Measurements from ENCODE around the gene PAQR5.
A peak's percentile ranks its signal among the peaks of the same experiment; 100 is the strongest.

PAQR5 gene, protein sequence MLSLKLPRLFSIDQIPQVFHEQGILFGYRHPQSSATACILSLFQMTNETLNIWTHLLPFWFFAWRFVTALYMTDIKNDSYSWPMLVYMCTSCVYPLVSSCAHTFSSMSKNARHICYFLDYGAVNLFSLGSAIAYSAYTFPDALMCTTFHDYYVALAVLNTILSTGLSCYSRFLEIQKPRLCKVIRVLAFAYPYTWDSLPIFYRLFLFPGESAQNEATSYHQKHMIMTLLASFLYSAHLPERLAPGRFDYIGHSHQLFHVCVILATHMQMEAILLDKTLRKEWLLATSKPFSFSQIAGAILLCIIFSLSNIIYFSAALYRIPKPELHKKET

DNA sequence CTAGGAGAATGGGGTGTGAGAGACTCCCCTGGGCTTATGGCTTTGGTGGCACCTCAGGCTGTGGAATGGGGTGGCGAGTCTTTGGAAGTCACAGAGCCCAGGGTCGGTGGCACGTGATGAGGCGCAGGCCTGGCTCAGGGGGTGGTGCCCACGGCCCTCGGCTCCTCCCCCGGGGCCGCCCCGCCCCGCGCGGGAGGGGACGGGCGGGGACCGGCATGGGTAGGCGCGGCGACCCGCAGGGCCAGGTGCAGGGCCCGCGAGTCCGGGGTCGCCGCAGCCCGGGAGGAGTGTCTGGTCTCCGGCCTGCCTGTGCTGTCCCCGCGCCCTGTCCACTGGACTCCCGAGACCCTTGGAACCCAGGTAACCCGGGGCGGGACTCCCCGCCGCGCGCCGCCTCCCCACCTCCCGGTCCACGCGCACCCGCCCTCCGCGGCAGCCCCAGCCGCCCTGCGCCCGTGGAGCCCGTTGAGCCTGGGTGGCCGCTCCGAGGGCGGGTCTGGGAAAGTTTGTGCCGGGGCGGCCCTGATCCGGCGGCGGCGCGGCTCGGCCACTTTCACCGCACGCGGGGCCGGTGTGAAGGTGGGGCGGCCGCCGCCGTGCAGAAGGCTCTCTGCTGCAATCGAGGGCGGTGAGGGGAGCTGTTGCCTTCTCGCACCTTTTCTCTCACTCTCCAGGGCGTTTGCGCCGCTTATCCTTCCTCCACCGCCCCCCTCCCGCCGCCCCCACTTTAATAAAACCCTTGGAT is at the start of gene PAQR5:
TSS of gene PAQR5 (plus strand) at position 216 of the 745 bp plus-strand sequence. CDS start 61,169 bp downstream, outside the sequence.
- no peaks in the 10 kb centered on the region; the same call in 1 of the 2 replicates for H3K27me3 ChIP-seq (ENCODE audit: low read depth)

DNA sequence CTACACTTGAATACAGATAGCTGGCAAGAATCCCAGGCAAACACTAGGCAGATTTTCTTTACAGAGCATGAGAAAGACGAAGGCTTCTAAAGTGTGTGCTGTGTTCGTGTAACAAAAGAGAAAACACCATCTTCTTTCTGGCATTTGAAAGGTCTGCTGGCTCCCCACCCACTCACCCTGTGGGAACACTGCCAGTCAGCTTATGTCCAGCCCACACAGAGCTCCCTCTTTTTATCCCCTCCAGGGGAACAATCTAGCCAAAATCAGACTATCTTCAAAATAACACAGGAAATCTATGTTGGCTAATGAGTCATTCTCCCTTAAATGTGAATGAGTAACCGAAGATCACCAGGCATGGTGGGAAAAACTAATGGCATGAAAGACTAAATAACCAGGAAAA is 45.6 kb upstream of the PAQR5 start:
- no peaks in the 10 kb centered on the region for H3K27me3 ChIP-seq (ENCODE audit: low read depth)
- DNase-seq (ENCODE audit: low spot score in 2 of 2), result no peak
- H3K36me3 ChIP-seq (replicated peaks), result no peaks in the 10 kb centered on the region
- no peak overlapping the region for H3K4me3 ChIP-seq
- H3K9me3 ChIP-seq, result no peaks in the 10 kb centered on the region
- H3K4me1 ChIP-seq, result no peaks in the 10 kb centered on the region
- in situ Hi-C loops (cut with MboI; ENCODE audit: low sequenced_read_pairs), result no loop called here

More for the DNA sequence above, at the start of gene PAQR5:
- DNase-seq (ENCODE audit: low spot score in 2 of 2), result peak; percentile 76 to 88
- in situ Hi-C loops (cut with MboI; ENCODE audit: low sequenced_read_pairs), result no loop called here
- peak within 1 kb of the TSS; percentile 42 for H3K4me3 ChIP-seq
- H3K4me1 ChIP-seq, result peaks cover 14% of the 10 kb centered on the region
- H3K9me3 ChIP-seq, result no peaks in the 10 kb centered on the region
- no peaks in the 10 kb centered on the region for H3K36me3 ChIP-seq (replicated peaks)

DNA sequence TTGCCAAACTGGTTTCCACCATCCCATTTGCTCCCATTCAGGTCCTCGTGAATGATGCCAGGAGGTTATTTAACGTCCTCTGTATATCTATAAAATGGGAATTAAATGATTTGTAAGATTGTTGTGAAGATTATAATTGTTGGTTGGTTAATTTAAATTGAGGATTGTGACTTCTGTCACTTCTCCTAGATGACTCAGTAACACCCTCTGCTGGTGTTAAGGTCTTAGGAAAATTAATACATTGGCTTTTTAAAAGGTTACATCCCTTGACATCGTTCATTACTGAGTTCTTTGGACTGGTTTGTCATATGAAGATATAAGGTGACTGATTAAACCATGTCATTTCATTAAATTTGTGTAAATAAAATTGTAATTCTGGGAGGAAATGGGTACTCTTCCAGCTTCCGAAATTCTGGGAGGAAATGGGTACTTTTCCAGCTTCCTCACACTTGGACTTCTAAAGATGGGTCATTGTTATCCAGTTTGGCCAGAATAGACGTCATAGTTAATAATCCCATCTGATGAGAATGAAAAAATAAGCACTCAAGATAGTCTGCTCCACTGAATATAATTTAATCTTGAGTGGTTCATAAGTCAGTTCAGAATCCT is 33.3 kb upstream of the PAQR5 start:
- in situ Hi-C loops (cut with MboI; ENCODE audit: low sequenced_read_pairs), result loop anchor here (5.0 kb wide), 1 partner anchor 208 kb away; no protein-coding TSS in a partner anchor

DNA sequence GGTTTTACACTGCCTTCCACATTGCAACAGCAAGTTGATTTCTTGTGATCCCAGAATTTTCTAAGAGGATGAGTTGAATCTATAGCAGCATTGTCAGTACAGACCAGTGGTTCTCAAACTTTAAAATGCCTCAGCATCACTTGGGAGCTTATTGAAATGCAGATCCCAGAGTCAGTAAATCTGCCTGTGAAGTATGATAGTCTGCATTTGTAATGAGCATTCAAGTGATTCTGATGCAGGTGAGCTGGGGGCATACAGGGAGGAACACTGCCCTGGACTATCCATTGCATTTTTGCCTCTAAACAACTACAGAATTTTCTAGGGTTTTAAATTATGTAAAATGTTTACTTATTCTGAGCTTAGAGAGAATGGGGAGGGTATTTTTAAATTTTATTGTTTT is 27.5 kb upstream of the PAQR5 start:
- Histone ChIP-seq H3K27me3 (ENCODE audit: low read depth) (no peaks in the 10 kb centered on the region), H3K4me3 (no peak overlapping the region), H3K4me1 (no peaks in the 10 kb centered on the region), H3K36me3 (replicated peaks) (no peaks in the 10 kb centered on the region), H3K9me3 (no peaks in the 10 kb centered on the region)
- DNase-seq (ENCODE audit: low spot score in 2 of 2), result no peak
- in situ Hi-C loops (cut with MboI; ENCODE audit: low sequenced_read_pairs), result no loop called here

More for the DNA sequence above, 33.3 kb upstream of the PAQR5 start:
- DNase-seq (ENCODE audit: low spot score in 2 of 2), result peak in 1 of 2 experiments; percentile 72
- H3K27me3 ChIP-seq (ENCODE audit: low read depth), result no peaks in the 10 kb centered on the region
- no peaks in the 10 kb centered on the region for H3K36me3 ChIP-seq (replicated peaks)
- H3K9me3 ChIP-seq, result no peaks in the 10 kb centered on the region
- H3K4me3 ChIP-seq, result no peak overlapping the region
- no peaks in the 10 kb centered on the region for H3K4me1 ChIP-seq

DNA sequence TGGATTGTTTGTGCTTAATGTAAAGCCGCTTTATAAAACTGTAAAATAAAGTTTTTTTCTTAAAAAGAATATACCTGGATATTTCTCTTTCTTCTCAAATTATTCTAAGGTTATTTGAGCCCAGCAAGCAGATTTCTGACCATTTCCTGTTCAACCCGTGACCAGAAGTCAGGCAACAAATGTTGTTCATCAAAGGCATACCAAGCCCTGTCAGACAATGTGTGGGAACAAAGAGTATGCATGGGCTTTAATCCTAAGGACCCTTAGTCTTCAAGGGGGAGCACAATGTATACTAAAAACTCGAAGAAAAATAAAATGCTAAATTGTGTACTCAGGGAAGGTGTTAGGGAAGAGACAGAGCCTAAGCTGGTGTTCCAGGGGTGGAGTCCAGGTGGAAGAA is 26.6 kb upstream of the PAQR5 start:
- H3K36me3 ChIP-seq (replicated peaks), result no peaks in the 10 kb centered on the region
- peak in 1 of 2 experiments; percentile 28 for DNase-seq (ENCODE audit: low spot score in 2 of 2)
- in situ Hi-C loops (cut with MboI; ENCODE audit: low sequenced_read_pairs), result no loop called here

DNA sequence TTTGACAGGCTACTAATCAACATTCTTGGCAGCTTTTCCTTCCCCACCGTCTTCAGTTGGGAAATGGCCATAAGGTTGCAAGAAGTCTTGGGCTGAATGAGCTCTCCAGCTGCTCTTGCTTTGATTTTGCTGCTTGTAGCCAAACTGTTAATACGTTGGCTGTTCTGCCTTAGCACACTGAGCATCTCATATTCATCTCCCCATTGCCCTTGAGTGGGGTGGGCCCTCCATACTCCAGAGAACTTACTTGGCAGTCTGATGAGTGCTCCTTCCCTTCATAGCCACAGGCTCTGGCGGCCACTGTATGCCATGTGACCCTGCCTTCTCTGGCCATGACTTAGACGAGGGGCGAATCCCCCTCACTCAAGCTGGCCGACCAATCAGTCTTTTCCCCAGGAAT is 25.8 kb upstream of the PAQR5 start:
- in situ Hi-C loops (cut with MboI; ENCODE audit: low sequenced_read_pairs), result no loop called here
- no peak for DNase-seq (ENCODE audit: low spot score in 2 of 2)
- Histone ChIP-seq H3K4me3 (no peak overlapping the region), H3K36me3 (replicated peaks) (no peaks in the 10 kb centered on the region), H3K9me3 (no peaks in the 10 kb centered on the region), H3K4me1 (no peaks in the 10 kb centered on the region), H3K27me3 (ENCODE audit: low read depth) (no peaks in the 10 kb centered on the region)

More for the DNA sequence above, 26.6 kb upstream of the PAQR5 start:
- Histone ChIP-seq H3K4me1 (no peaks in the 10 kb centered on the region), H3K27me3 (ENCODE audit: low read depth) (no peaks in the 10 kb centered on the region), H3K9me3 (no peaks in the 10 kb centered on the region), H3K4me3 (no peak overlapping the region)

DNA sequence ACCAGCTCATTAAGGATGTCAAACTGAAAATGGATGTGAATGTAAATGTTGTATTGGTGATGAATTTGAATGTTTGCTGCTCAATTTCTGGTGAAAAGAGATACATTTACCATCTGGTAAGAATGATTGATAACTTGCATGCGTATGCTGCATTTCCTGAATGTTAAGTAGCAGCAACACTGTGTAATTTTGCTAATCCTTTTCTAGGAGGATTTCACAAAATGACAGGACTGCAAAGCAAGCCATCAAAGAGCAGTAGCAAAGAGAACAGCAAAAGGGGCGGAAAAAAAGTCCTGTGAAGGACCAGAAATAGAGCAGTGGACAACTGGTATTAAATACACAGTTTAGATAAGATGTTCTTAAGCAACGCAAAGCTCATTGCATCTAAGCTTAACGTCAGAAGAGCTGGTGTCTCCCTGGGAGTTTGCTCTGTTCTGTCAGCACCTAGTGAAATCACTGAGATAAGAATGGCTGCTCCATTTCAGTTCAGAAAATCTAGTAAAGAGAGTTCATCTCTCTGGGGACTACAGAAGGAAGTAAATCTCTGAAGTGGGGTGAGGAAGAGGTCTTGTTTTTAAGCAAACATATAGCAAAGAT is 23.5 kb upstream of the PAQR5 start:
- Histone ChIP-seq H3K9me3 (no peaks in the 10 kb centered on the region), H3K4me1 (no peaks in the 10 kb centered on the region), H3K27me3 (ENCODE audit: low read depth) (no peaks in the 10 kb centered on the region), H3K4me3 (no peak overlapping the region), H3K36me3 (replicated peaks) (no peaks in the 10 kb centered on the region)
- no peak for DNase-seq (ENCODE audit: low spot score in 2 of 2)
- in situ Hi-C loops (cut with MboI; ENCODE audit: low sequenced_read_pairs), result no loop called here

DNA sequence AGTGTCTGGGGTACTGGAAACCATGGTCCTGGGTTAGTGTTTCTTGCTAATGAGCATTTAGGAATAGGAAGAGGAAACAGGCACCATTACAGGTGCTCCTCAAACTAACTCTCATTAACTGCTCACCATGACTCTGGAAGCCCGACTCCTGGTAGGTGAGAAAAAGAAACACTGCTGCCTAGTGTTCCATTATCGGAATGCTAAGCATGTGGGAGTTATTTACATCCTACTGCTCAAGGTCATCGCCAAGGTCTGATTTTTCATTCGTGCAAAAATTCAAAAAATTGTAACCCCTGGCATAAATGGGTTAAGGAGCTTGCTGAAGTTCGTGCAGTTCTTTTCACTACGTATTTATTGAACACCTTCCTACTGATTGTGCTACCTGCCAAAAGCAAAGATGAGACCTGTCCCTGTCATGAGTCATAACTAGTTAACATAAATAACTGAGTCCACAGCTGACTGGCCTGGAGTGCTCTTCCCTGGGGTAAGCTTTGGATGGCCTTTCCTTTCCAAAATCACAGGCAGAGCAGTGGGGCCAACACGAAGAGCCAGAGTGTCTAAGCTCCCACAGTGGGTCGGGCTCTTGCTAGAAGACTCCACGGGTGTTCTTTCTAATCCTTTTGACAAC is 22.7 kb upstream of the PAQR5 start:
- in situ Hi-C loops (cut with MboI; ENCODE audit: low sequenced_read_pairs), result no loop called here
- no peaks in the 10 kb centered on the region for H3K9me3 ChIP-seq
- H3K36me3 ChIP-seq (replicated peaks), result no peaks in the 10 kb centered on the region
- H3K4me3 ChIP-seq, result no peak overlapping the region
- H3K27me3 ChIP-seq (ENCODE audit: low read depth), result no peaks in the 10 kb centered on the region
- H3K4me1 ChIP-seq, result no peaks in the 10 kb centered on the region
- DNase-seq (ENCODE audit: low spot score in 2 of 2), result no peak

DNA sequence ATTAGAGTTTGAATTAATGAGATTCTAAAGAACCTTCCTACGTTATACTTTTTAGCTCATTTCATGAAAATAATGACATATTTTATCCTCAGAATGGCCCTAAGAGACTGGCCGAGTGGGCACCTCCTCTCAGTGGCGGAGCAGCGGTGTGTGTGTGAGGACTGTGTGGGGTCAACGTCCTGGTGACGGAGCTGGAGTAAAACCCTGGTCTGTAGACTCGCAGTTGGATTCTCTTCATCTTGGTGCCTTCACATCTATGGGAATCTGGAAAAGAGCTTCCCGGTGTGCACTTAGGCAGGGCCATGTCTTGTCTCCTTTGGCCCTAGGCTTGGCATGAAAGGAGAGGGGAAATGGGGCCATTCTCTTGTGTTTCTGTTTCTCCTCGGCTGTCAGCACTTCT is 21.4 kb upstream of the PAQR5 start:
- in situ Hi-C loops (cut with MboI; ENCODE audit: low sequenced_read_pairs), result no loop called here
- DNase-seq (ENCODE audit: low spot score in 2 of 2), result no peak
- Histone ChIP-seq H3K36me3 (replicated peaks) (no peaks in the 10 kb centered on the region), H3K9me3 (no peaks in the 10 kb centered on the region), H3K27me3 (ENCODE audit: low read depth) (no peaks in the 10 kb centered on the region), H3K4me1 (no peaks in the 10 kb centered on the region), H3K4me3 (no peak overlapping the region)

DNA sequence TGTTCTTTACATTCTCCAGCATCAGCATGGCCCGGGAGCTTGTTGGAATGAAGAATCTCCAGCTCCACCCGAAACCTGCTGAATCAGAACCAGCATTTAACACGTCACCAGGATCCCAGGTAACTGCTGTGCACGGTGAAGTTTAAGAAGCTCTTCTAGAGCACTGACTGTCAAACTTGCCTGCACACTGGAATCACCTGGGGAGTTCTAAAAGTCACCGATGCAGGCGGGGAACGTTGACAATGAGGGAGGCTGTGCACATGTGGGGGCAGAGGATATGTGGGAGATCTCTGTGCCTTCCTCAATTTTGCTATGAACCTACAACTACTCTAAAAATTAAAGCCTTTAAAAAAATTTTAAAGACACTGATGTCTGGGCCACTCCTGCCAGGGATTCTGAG is 19.1 kb upstream of the PAQR5 start:
- no peak for DNase-seq (ENCODE audit: low spot score in 2 of 2)
- H3K9me3 ChIP-seq, result no peaks in the 10 kb centered on the region
- H3K36me3 ChIP-seq (replicated peaks), result no peaks in the 10 kb centered on the region
- H3K27me3 ChIP-seq (ENCODE audit: low read depth), result no peaks in the 10 kb centered on the region
- H3K4me3 ChIP-seq, result no peak overlapping the region
- in situ Hi-C loops (cut with MboI; ENCODE audit: low sequenced_read_pairs), result no loop called here
- no peaks in the 10 kb centered on the region for H3K4me1 ChIP-seq

DNA sequence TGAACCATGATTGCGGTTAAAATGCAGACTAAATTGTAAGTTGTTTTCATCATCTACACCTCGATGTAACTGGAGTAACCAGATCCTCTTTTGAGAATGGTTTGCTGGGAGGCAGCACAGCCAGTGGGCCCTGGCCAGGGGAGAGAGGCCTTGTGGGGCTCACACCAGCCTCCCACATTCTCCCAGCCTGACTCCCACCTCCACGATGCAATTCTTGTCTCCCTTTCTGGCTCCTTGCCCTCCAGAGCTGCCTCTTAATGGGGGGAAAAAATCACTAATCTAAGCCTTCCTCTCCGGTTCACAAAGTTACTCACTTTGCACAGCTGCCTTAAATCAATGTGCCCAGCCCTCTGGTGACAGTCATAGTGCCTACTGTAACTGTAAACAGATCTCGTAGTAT is 17.9 kb upstream of the PAQR5 start:
- Histone ChIP-seq H3K9me3 (no peaks in the 10 kb centered on the region), H3K4me3 (no peak overlapping the region), H3K36me3 (replicated peaks) (no peaks in the 10 kb centered on the region), H3K4me1 (no peaks in the 10 kb centered on the region), H3K27me3 (ENCODE audit: low read depth) (no peaks in the 10 kb centered on the region)
- in situ Hi-C loops (cut with MboI; ENCODE audit: low sequenced_read_pairs), result no loop called here
- no peak for DNase-seq (ENCODE audit: low spot score in 2 of 2)

DNA sequence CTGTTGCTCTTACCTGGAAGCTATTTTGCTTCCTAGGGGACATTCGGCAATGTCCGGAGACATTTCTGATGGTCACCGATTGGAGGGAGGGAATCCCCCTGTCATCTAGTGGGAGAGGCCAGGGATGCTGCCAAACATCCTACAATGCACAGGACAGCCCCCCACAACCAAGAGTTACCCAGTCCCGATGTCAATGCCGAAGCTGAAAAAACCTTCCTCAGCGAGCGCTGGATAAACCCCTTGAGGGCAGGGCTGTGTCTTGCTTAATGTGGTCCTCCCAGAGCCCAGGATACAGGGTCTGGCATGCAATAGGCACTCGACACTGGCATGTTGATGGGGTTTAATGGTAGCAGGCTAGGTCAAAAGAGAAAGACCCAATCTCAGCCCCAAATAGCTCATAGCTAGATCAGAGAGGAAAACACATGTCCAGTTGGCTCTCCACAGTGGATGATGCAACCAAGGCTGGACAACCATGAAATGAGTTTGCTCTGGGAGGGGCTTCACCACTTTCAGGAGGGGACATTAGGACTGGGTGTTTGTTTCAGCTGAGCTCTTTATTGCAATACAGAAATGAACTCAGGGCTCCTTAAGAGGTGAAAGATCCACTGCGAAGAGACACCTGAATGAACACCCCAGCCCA is 16.5 kb upstream of the PAQR5 start:
- no peaks in the 10 kb centered on the region for H3K4me1 ChIP-seq
- no peak overlapping the region for H3K4me3 ChIP-seq
- no peak for DNase-seq (ENCODE audit: low spot score in 2 of 2)
- no peaks in the 10 kb centered on the region for H3K9me3 ChIP-seq
- no peaks in the 10 kb centered on the region for H3K36me3 ChIP-seq (replicated peaks)
- H3K27me3 ChIP-seq (ENCODE audit: low read depth), result no peaks in the 10 kb centered on the region
- in situ Hi-C loops (cut with MboI; ENCODE audit: low sequenced_read_pairs), result no loop called here

DNA sequence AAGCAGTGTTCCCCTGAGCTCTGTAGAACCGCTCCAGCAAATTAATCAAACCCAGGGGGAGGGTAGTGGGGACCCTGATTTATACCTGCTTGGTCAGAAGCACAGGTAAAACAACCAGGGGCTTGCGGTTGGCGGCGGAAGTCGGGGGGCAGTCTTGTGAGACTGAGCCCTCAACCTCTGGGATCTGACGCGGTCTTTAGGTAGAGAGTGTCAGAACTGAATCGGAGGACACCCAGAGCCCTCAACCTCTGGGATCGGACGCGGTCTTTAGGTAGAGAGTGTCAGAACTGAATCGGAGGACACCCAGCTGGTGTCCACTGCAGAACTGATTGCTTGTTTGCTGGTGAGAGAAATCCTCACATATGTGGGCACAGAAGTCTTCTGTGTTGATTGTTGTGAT is 12.9 kb upstream of the PAQR5 start:
- Histone ChIP-seq H3K27me3 (ENCODE audit: low read depth) (no peaks in the 10 kb centered on the region), H3K9me3 (no peaks in the 10 kb centered on the region), H3K4me3 (no peak overlapping the region), H3K36me3 (replicated peaks) (no peaks in the 10 kb centered on the region), H3K4me1 (no peaks in the 10 kb centered on the region)
- DNase-seq (ENCODE audit: low spot score in 2 of 2), result no peak
- in situ Hi-C loops (cut with MboI; ENCODE audit: low sequenced_read_pairs), result no loop called here
